Measurements from ENCODE around the gene GPR55.

The GPR55 gene

DNA sequence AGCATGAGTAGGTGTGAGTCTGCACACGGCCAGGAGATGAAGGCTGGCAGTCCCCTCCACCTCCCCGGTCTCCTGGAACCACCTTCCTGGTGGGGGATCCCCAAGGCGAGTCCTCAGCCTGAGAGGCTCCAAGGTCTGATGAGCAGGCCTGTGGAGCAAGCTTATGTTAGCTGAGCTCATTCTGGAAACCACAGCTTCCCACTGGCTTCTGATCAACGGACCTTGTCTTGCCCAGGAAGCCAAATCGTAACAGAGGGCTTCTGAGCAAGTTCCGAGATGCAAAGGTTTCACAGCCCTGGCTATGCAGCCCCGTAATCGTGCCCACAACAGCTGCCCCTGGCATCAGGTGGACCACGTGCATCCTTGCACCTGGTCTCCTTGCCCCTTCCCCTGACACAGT, 28.8 kb upstream of the GPR55 start:
- Histone ChIP-seq H3K27ac (ENCODE audit: extremely low read depth, low read depth, low read length) (no peak overlapping the region), H3K9me3 (ENCODE audit: control insufficient read depth, insufficient read depth, low read depth, low read length) (no peaks in the 10 kb centered on the region), H3K4me1 (ENCODE audit: control insufficient read depth, insufficient read depth, low read length) (no peaks in the 10 kb centered on the region), H3K36me3 (ENCODE audit: control insufficient read depth in 2 of 2, insufficient read depth in 1 of 2, low read length in 2 of 2) (no peaks in the 10 kb centered on the region), H3K4me3 (ENCODE audit: low read depth, low read length) (no peak overlapping the region)
- POLR2A ChIA-PET, result no interaction called here
- TF ChIP-seq ZNF571 (tag by site-specific recombination; IDR thresholded peaks at IDR 0.05), result no peak
- no peak for TF ChIP-seq ZNF140 (tag by site-specific recombination; IDR thresholded peaks at IDR 0.05)
- TF ChIP-seq ZNF416 (tag by site-specific recombination; IDR thresholded peaks at IDR 0.05), result no peak
- no peak for TF ChIP-seq SP7 (tag by site-specific recombination; IDR thresholded peaks at IDR 0.05)
- no peak for TF ChIP-seq SALL2 (tag by site-specific recombination; IDR thresholded peaks at IDR 0.05; ENCODE audit: borderline replicate concordance)
- TF ChIP-seq ZFP69B (tag by site-specific recombination; IDR thresholded peaks at IDR 0.05), result no peak
- TF ChIP-seq, protein P1, sequence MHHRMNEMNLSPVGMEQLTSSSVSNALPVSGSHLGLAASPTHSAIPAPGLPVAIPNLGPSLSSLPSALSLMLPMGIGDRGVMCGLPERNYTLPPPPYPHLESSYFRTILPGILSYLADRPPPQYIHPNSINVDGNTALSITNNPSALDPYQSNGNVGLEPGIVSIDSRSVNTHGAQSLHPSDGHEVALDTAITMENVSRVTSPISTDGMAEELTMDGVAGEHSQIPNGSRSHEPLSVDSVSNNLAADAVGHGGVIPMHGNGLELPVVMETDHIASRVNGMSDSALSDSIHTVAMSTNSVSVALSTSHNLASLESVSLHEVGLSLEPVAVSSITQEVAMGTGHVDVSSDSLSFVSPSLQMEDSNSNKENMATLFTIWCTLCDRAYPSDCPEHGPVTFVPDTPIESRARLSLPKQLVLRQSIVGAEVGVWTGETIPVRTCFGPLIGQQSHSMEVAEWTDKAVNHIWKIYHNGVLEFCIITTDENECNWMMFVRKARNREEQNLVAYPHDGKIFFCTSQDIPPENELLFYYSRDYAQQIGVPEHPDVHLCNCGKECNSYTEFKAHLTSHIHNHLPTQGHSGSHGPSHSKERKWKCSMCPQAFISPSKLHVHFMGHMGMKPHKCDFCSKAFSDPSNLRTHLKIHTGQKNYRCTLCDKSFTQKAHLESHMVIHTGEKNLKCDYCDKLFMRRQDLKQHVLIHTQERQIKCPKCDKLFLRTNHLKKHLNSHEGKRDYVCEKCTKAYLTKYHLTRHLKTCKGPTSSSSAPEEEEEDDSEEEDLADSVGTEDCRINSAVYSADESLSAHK (tag by site-specific recombination; IDR thresholded peaks at IDR 0.05), result no peak
- TF ChIP-seq ZSCAN30 (tag by site-specific recombination; IDR thresholded peaks at IDR 0.05), result no peak
- TF ChIP-seq, protein P2, sequence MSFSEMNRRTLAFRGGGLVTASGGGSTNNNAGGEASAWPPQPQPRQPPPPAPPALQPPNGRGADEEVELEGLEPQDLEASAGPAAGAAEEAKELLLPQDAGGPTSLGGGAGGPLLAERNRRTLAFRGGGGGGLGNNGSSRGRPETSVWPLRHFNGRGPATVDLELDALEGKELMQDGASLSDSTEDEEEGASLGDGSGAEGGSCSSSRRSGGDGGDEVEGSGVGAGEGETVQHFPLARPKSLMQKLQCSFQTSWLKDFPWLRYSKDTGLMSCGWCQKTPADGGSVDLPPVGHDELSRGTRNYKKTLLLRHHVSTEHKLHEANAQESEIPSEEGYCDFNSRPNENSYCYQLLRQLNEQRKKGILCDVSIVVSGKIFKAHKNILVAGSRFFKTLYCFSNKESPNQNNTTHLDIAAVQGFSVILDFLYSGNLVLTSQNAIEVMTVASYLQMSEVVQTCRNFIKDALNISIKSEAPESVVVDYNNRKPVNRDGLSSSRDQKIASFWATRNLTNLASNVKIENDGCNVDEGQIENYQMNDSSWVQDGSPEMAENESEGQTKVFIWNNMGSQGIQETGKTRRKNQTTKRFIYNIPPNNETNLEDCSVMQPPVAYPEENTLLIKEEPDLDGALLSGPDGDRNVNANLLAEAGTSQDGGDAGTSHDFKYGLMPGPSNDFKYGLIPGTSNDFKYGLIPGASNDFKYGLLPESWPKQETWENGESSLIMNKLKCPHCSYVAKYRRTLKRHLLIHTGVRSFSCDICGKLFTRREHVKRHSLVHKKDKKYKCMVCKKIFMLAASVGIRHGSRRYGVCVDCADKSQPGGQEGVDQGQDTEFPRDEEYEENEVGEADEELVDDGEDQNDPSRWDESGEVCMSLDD (tag by site-specific recombination; IDR thresholded peaks at IDR 0.05), result no peak
- TF ChIP-seq, protein P3, sequence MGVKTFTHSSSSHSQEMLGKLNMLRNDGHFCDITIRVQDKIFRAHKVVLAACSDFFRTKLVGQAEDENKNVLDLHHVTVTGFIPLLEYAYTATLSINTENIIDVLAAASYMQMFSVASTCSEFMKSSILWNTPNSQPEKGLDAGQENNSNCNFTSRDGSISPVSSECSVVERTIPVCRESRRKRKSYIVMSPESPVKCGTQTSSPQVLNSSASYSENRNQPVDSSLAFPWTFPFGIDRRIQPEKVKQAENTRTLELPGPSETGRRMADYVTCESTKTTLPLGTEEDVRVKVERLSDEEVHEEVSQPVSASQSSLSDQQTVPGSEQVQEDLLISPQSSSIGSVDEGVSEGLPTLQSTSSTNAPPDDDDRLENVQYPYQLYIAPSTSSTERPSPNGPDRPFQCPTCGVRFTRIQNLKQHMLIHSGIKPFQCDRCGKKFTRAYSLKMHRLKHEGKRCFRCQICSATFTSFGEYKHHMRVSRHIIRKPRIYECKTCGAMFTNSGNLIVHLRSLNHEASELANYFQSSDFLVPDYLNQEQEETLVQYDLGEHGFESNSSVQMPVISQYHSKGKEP (tag by site-specific recombination; IDR thresholded peaks at IDR 0.05), result no peak
- TF ChIP-seq SCRT2 (tag by site-specific recombination; IDR thresholded peaks at IDR 0.05), result no peak
- no peak for TF ChIP-seq ZNF114 (tag by site-specific recombination; IDR thresholded peaks at IDR 0.05)
- TF ChIP-seq GLIS1 (tag by site-specific recombination; IDR thresholded peaks at IDR 0.05), result no peak
- TF ChIP-seq HOXA7 (CRISPR knock-in tag; IDR thresholded peaks at IDR 0.05; ENCODE audit: borderline replicate concordance), result no peak
- TF ChIP-seq KLF10 (tag by site-specific recombination; IDR thresholded peaks at IDR 0.05), result no peak
- no peak for TF ChIP-seq ZNF529 (tag by site-specific recombination; IDR thresholded peaks at IDR 0.05; ENCODE audit: insufficient replicate concordance)
- no peak for TF ChIP-seq ZFP41 (tag by site-specific recombination; IDR thresholded peaks at IDR 0.05; ENCODE audit: borderline replicate concordance)
- TF ChIP-seq, protein P4, sequence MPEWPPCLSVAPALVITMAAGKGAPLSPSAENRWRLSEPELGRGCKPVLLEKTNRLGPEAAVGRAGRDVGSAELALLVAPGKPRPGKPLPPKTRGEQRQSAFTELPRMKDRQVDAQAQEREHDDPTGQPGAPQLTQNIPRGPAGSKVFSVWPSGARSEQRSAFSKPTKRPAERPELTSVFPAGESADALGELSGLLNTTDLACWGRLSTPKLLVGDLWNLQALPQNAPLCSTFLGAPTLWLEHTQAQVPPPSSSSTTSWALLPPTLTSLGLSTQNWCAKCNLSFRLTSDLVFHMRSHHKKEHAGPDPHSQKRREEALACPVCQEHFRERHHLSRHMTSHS (tag by site-specific recombination; IDR thresholded peaks at IDR 0.05), result no peak
- CTCF ChIA-PET, result no interaction called here
